H1 (cell line): ENCODE results near the gene TNS3. TPM values are rescaled to one million over a fixed set of nuclear protein-coding genes. Genes with fewer than 3 reads are reported as not detected.

Source experiments
- BRCA1 ChIP-seq: IDR thresholded peaks from 2 replicates; pipeline ENCODE4 v1.6.1; 2012; ENCODE audit warnings: low read depth, low read length, improper control_type of control experiment
- CREB1 ChIP-seq: IDR thresholded peaks from 2 replicates; pipeline ENCODE4 v1.6.1; 2012; ENCODE audit warnings: inconsistent platforms
- JUN ChIP-seq: IDR thresholded peaks from 2 replicates; pipeline ENCODE4 v1.6.1; 2011; ENCODE audit warnings: low read depth, mild to moderate bottlenecking, improper control_type of control experiment, low read length
- MAFK ChIP-seq: IDR thresholded peaks from 2 replicates; pipeline ENCODE4 v1.6.1; 2012; ENCODE audit warnings: low read depth, mild to moderate bottlenecking, improper control_type of control experiment, low read length
- NRF1 ChIP-seq: IDR thresholded peaks from 2 replicates; pipeline ENCODE4 v1.6.1; 2011; ENCODE audit warnings: mild to moderate bottlenecking, low read depth, low read length, improper control_type of control experiment
- SIX5 ChIP-seq: IDR thresholded peaks from 2 replicates; pipeline ENCODE4 v1.6.1; 2011; ENCODE audit warnings: mild to moderate bottlenecking, low read depth, low read length
- TCF12 ChIP-seq: IDR thresholded peaks from 2 replicates; pipeline ENCODE4 v1.6.1; 2011; ENCODE audit warnings: low read depth, mild to moderate bottlenecking, low read length
- YY1 ChIP-seq: IDR thresholded peaks from 2 replicates; pipeline ENCODE4 v1.6.1; 2011; ENCODE audit warnings: low read depth, mild to moderate bottlenecking, low read length
- polyA plus RNA-seq, 7 experiments: library from polyadenylated mRNA; depleted of rRNA in 3 of 7; stranded (reverse) in 5 of 7; unstranded in 2 of 7; fragments of >200 nt in 5 of 7; fragments of 200-250 nt in 2 of 7; gene quantifications; 1 replicate in 5 of 7; 2 replicates in 1 of 7; 4 replicates in 1 of 7; pipeline versions ENCODE4 v1.2.1 to v1.2.3, GENCODE V29; 2011 to 2013; ENCODE audit warnings: missing spikeins in 2 of 7, mixed read lengths in 2 of 7
- total RNA-seq: library from RNA; stranded (reverse); fragmentation: NEBNext Ultra II Directional; extraction: Animal tissue kit (Norgen Biotek cat#: 25700); gene quantifications from 2 replicates; pipeline ENCODE4 v1.2.1, GENCODE V29; 2021
- TF ChIP-seq, protein P1 (sequence below): IDR thresholded peaks from 2 replicates; pipeline ENCODE4 v1.6.1; 2012; ENCODE audit warnings: low read length, inconsistent platforms
- TF ChIP-seq, protein P2 (sequence below): IDR thresholded peaks from 2 replicates; pipeline ENCODE4 v1.6.1; 2011; ENCODE audit warnings: low read length, improper control_type of control experiment

TNS3 gene
- total and polyA plus RNA-seq, 2 of the 8 experiments (the other 6 are each of a cell fraction or from before 2014, with no cell fraction given) = 11.9 to 24.2 TPM

DNA sequence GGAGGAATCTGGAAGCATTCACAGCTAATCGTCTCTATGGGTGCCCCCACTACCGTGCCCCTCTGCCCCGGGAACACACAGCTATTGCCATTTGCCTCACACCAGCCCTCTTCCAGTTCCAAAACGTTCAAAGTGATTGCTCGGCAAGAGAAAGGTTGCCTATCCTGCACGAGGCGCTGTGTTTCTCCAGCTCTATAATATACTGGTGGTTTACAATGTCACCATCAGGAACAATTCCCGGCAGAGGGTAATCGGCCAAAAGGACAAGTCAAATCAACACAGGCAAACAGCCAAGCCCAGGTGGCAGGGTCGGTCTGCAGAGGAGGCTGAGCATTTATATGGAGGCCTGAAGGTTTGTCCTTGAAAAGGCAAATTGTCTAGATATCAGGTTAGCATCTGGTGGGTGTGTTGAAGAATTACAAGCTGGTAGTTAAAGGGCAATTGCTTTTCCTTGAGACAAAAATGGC, 29.2 kb upstream of the TNS3 start (continued):
- TF ChIP-seq, protein P1, sequence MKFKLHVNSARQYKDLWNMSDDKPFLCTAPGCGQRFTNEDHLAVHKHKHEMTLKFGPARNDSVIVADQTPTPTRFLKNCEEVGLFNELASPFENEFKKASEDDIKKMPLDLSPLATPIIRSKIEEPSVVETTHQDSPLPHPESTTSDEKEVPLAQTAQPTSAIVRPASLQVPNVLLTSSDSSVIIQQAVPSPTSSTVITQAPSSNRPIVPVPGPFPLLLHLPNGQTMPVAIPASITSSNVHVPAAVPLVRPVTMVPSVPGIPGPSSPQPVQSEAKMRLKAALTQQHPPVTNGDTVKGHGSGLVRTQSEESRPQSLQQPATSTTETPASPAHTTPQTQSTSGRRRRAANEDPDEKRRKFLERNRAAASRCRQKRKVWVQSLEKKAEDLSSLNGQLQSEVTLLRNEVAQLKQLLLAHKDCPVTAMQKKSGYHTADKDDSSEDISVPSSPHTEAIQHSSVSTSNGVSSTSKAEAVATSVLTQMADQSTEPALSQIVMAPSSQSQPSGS = no peak
- TF ChIP-seq, protein P2, sequence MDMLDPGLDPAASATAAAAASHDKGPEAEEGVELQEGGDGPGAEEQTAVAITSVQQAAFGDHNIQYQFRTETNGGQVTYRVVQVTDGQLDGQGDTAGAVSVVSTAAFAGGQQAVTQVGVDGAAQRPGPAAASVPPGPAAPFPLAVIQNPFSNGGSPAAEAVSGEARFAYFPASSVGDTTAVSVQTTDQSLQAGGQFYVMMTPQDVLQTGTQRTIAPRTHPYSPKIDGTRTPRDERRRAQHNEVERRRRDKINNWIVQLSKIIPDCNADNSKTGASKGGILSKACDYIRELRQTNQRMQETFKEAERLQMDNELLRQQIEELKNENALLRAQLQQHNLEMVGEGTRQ = no peak
- no peak for TF ChIP-seq YY1
- no peak for TF ChIP-seq CREB1
- no peak for TF ChIP-seq SIX5
- TF ChIP-seq JUN = no peak
- no peak for TF ChIP-seq BRCA1
- no peak for TF ChIP-seq NRF1
- TF ChIP-seq TCF12 = no peak
- no peak for TF ChIP-seq MAFK
